ENCODE data around the gene ARHGAP11A.

DNA sequence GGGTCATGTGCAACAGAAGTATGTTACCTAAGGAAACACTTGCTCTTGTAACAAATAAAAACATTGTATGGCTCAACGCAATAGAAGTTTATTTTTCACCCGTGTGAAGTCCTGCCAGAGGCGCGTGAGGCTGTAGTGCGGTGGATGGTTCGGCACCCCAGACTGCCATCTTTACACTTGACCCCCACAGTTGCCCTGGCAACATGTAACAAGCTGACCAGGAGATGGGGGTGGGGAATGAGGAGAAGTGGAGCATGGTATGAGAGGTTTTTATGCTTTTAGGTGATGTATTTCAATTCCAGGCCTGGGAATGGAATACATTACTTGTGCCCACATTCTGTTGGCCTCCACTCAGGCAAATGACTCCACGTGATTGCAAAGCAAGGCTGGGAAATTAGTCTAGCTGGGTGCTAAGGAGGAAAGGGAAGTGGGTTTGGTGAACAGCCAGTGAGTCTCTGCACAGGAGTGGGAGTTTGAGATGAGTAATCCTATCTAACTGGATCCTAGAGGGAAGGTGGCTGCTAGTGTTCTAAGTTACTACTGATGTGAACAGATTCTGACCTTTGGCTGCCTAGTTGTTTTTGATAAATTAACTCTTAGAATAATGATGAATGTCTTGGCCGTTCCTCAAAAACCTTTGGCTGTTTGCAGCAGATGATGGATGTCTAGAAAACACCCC lies 68.7 kb downstream of the ARHGAP11A start:
- TF ChIP-seq ZFP1 (CRISPR knock-in tag; IDR thresholded peaks at IDR 0.05) (no peak), POLR2A (IDR thresholded peaks at IDR 0.05; ENCODE audit: insufficient read depth in 1 of 2, low read depth in 2 of 2, low read length in 2 of 2) (no peak), FOXK2 (IDR thresholded peaks at IDR 0.05) (no peak)
- TF ChIP-seq, protein P1, sequence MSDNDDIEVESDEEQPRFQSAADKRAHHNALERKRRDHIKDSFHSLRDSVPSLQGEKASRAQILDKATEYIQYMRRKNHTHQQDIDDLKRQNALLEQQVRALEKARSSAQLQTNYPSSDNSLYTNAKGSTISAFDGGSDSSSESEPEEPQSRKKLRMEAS (IDR thresholded peaks at IDR 0.05): no peak
- TF ChIP-seq, protein P2, sequence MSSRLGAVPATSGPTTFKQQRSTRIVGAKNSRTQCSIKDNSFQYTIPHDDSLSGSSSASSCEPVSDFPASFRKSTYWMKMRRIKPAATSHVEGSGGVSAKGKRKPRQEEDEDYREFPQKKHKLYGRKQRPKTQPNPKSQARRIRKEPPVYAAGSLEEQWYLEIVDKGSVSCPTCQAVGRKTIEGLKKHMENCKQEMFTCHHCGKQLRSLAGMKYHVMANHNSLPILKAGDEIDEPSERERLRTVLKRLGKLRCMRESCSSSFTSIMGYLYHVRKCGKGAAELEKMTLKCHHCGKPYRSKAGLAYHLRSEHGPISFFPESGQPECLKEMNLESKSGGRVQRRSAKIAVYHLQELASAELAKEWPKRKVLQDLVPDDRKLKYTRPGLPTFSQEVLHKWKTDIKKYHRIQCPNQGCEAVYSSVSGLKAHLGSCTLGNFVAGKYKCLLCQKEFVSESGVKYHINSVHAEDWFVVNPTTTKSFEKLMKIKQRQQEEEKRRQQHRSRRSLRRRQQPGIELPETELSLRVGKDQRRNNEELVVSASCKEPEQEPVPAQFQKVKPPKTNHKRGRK (CRISPR knock-in tag; IDR thresholded peaks at IDR 0.05): no peak
- TF ChIP-seq, protein P3, sequence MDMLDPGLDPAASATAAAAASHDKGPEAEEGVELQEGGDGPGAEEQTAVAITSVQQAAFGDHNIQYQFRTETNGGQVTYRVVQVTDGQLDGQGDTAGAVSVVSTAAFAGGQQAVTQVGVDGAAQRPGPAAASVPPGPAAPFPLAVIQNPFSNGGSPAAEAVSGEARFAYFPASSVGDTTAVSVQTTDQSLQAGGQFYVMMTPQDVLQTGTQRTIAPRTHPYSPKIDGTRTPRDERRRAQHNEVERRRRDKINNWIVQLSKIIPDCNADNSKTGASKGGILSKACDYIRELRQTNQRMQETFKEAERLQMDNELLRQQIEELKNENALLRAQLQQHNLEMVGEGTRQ (IDR thresholded peaks at IDR 0.05; ENCODE audit: low read depth, low read length): no peak
- TF ChIP-seq, protein P3 (CRISPR knock-in tag; IDR thresholded peaks at IDR 0.05; ENCODE audit: borderline replicate concordance): no peak

Data from HepG2 (cell line).